ENCODE data around the gene BAZ2B. TPM values are rescaled to one million over a fixed set of nuclear protein-coding genes. Genes with fewer than 3 reads are reported as not detected.
A peak's percentile ranks its signal among the peaks of the same experiment; 100 is the strongest.

Gene BAZ2B
- total RNA-seq, 1 experiment from 2014 or later: 33.0 TPM

DNA sequence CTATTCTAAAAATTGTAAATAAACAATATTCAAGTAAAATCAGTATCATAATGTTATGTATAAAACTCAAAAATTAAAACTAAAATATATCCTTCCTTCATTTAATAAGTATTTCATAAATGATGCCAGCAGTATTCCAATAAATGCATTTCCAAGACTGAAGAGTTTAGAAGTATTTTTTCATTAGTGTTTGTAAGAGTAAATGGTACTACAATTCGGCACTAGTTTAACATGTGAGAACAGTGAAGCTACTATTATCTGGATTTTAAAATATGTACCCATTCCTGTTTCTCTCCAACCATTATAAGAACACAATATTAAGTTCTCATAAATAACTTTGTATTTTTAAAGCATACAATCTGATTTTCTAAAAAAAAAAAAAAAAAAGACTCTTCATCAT lies 3.3 kb downstream of the BAZ2B start:
- Mint-ChIP-seq H3K36me3 (no peaks in the 10 kb centered on the region), H3K9me3 (no peaks in the 10 kb centered on the region), H3K27ac (peak overlapping the region; percentile 99; the same call in 1 of the 2 replicates), H3K27me3 (ENCODE audit: low read depth) (no peaks in the 10 kb centered on the region), H3K4me3 (peak overlapping the region; percentile 90), H3K4me1 (peaks cover 54% of the 10 kb centered on the region)
- TF ChIP-seq JAZF1 (CRISPR knock-in tag; IDR thresholded peaks at IDR 0.05) (no peak), ATF3 (CRISPR knock-in tag; conservative IDR thresholded peaks at IDR 0.05) (no peak), GABPB1 (CRISPR knock-in tag; IDR thresholded peaks at IDR 0.05) (no peak), JUN (CRISPR knock-in tag; IDR thresholded peaks at IDR 0.05) (no peak), SOX15 (CRISPR knock-in tag; IDR thresholded peaks at IDR 0.05) (no peak), AFF4 (CRISPR knock-in tag; IDR thresholded peaks at IDR 0.05; ENCODE audit: borderline replicate concordance) (no peak), TEAD1 (CRISPR knock-in tag; IDR thresholded peaks at IDR 0.05) (no peak), ETV6 (CRISPR knock-in tag; IDR thresholded peaks at IDR 0.05) (no peak), TEAD4 (CRISPR knock-in tag; IDR thresholded peaks at IDR 0.05) (no peak), EMX1 (CRISPR knock-in tag; IDR thresholded peaks at IDR 0.05) (no peak), SP1 (CRISPR knock-in tag; conservative IDR thresholded peaks at IDR 0.05) (no peak), HMGXB4 (CRISPR knock-in tag; IDR thresholded peaks at IDR 0.05) (no peak), NFATC4 (CRISPR knock-in tag; IDR thresholded peaks at IDR 0.05) (no peak), ZNF416 (CRISPR knock-in tag; IDR thresholded peaks at IDR 0.05) (no peak), FOXP1 (CRISPR knock-in tag; IDR thresholded peaks at IDR 0.05; ENCODE audit: borderline replicate concordance) (no peak), CBFB (CRISPR knock-in tag; IDR thresholded peaks at IDR 0.05; ENCODE audit: low read depth) (no peak)
- TF ChIP-seq, protein P1, sequence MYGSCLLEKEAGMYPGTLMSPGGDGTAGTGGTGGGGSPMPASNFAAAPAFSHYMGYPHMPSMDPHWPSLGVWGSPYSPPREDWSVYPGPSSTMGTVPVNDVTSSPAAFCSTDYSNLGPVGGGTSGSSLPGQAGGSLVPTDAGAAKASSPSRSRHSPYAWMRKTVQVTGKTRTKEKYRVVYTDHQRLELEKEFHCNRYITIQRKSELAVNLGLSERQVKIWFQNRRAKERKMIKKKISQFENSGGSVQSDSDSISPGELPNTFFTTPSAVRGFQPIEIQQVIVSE (CRISPR knock-in tag; IDR thresholded peaks at IDR 0.05; ENCODE audit: borderline replicate concordance): no peak
- TF ChIP-seq, protein P2, sequence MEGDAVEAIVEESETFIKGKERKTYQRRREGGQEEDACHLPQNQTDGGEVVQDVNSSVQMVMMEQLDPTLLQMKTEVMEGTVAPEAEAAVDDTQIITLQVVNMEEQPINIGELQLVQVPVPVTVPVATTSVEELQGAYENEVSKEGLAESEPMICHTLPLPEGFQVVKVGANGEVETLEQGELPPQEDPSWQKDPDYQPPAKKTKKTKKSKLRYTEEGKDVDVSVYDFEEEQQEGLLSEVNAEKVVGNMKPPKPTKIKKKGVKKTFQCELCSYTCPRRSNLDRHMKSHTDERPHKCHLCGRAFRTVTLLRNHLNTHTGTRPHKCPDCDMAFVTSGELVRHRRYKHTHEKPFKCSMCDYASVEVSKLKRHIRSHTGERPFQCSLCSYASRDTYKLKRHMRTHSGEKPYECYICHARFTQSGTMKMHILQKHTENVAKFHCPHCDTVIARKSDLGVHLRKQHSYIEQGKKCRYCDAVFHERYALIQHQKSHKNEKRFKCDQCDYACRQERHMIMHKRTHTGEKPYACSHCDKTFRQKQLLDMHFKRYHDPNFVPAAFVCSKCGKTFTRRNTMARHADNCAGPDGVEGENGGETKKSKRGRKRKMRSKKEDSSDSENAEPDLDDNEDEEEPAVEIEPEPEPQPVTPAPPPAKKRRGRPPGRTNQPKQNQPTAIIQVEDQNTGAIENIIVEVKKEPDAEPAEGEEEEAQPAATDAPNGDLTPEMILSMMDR (IDR thresholded peaks at IDR 0.05): no peak
- TF ChIP-seq, protein P3, sequence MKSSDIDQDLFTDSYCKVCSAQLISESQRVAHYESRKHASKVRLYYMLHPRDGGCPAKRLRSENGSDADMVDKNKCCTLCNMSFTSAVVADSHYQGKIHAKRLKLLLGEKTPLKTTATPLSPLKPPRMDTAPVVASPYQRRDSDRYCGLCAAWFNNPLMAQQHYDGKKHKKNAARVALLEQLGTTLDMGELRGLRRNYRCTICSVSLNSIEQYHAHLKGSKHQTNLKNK (CRISPR knock-in tag; IDR thresholded peaks at IDR 0.05): no peak
- ChIA-PET CTCF (no interaction called here), POLR2A (interaction anchor here (5.9 kb wide), 1 partner anchor 100 kb away, joined by 73 read pairs; the partner anchor contains the start of gene MARCHF7)
- DNase-seq (ENCODE audit: low spot score): no peak
- no peak for ATAC-seq

Data from WTC11 (cell line).